Spinal cord (tissue), 10 donors: ENCODE data around the gene ITM2C. TPM values are rescaled to one million over a fixed set of nuclear protein-coding genes. Genes with fewer than 3 reads are reported as not detected.

Experiments
- DNase-seq, 6 donors: peaks; one replicate each; pipeline versions ENCODE4 v3.0.0 to v3.0.0-alpha.2; 2013 to 2015; ENCODE audit warnings: low spot score in 6 of 6, low read depth in 4 of 6
- H3K27ac ChIP-seq: one replicate; pipeline ENCODE4 v1.5.1; 2013; ENCODE audit warnings: low read depth, low read length, control low read depth
- H3K27me3 ChIP-seq: one replicate; pipeline ENCODE4 v1.6.1; 2013; ENCODE audit warnings: low read length; ENCODE audit not compliant: control insufficient read depth, insufficient read depth
- H3K36me3 ChIP-seq: one replicate; pipeline ENCODE4 v1.6.1; 2013; ENCODE audit warnings: low read length; ENCODE audit not compliant: control insufficient read depth, insufficient read depth
- H3K4me1 ChIP-seq: one replicate; pipeline ENCODE4 v1.6.1; 2013; ENCODE audit warnings: low read length; ENCODE audit not compliant: control insufficient read depth, insufficient read depth
- H3K4me3 ChIP-seq: one replicate; pipeline ENCODE4 v1.5.1; 2013; ENCODE audit warnings: low read depth, low read length, control low read depth
- H3K9me3 ChIP-seq: one replicate; pipeline ENCODE4 v1.6.1; 2013; ENCODE audit warnings: low read length; ENCODE audit not compliant: control insufficient read depth, insufficient read depth
- WGBS: methylation state at CpG from one replicate; pipeline ENCODE4 v1.1.5; 2013; ENCODE audit warnings: missing lambda C conversion rate; ENCODE audit not compliant: insufficient coverage; 5-methylcytosine and 5-hydroxymethylcytosine counted together
- polyA plus RNA-seq, 2 donors: library from polyadenylated mRNA; unstranded; fragments of 120-200 nt; gene quantifications; one replicate each; pipeline ENCODE4 v1.2.1, GENCODE V29; 2013; ENCODE audit not compliant: insufficient read length in 2 of 2
- total RNA-seq, 2 donors: library from RNA; depleted of rRNA in 1 of 2; stranded (reverse); fragments of 120-200 nt in 1 of 2; fragments of >200 nt in 1 of 2; gene quantifications; one replicate each; pipeline versions ENCODE4 v1.2.3 to v1.2.4, GENCODE V29; 2013 to 2014
- donor health status: healthy.

The ITM2C gene
- total and polyA plus RNA-seq, 4 donors = 270 to 657 (median 525) TPM

GRCh38 chr2:230921806-230922595, 57.3 kb downstream of the ITM2C start:
- Histone ChIP-seq H3K27ac (no peak overlapping the region), H3K9me3 (no peaks in the 10 kb centered on the region), H3K4me3 (no peak overlapping the region), H3K4me1 (no peaks in the 10 kb centered on the region), H3K36me3 (no peaks in the 10 kb centered on the region), H3K27me3 (no peaks in the 10 kb centered on the region)
- 89% methylated on average over 5 of the region's 11 CpGs for WGBS
- no peak for DNase-seq

DNA sequence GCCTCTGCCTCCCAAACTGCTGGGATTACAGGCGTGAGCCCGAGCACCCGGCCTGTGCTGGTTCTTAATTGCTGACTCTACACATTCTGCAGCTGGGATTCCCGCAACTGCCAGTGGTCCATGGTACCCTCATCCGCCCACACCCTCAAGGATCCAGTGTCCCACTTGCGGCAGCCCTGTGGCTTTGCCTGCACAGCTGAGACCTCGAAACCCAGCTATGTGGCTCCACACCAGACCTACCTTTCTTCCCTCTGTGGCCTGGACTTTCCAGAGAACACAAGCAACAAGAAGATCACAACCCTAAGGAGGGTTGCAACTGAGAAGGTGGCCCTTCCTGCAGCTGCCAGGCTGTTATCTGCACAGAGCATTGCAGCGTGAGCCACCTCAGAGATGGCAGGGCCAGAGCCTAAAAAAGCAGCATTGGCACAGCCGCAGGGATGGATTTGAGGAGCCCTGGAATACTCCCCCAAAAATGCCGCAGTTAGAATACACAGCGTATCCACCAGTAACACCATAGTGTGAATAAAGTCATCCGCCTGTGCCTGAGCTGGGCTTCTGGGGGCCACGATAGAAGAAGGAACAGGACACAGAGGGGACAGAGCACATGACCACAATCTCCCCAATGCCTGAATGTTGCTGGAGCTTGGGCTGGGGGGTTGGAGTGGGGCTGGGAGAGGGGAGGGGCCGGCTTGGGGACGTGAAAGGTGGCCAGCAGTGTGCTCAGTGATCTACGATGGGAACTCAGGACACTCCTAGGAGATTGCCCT, 58.4 kb downstream of the ITM2C start:
- no peak overlapping the region for H3K4me3 ChIP-seq
- no peak overlapping the region for H3K27ac ChIP-seq
- no peaks in the 10 kb centered on the region for H3K9me3 ChIP-seq
- DNase-seq = no peak
- peaks cover 9% of the 10 kb centered on the region for H3K4me1 ChIP-seq
- no peaks in the 10 kb centered on the region for H3K27me3 ChIP-seq
- 96% methylated on average over 13 of the region's 16 CpGs for WGBS
- H3K36me3 ChIP-seq = no peaks in the 10 kb centered on the region

DNA sequence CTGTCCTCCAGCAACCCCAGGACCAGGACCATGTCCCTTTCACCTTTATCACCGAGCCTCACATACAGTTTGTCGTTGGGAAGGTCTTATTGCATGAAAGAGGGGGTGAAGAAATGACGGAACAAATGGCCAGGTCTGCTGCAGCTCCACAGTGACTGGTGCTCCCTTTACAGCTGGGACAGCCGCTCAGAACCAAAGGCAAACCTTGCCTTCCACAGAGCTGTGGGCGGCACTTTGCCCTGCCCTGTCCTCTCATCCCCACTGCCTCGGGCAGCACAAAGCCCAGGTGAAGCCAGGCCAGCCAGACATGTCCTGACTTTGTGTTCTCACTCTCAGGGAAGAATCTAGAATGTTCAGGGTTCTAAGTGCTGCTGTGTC, 59.3 kb downstream of the ITM2C start:
- H3K27ac ChIP-seq = no peak overlapping the region
- 67% methylated on average over 5 of the region's 6 CpGs for WGBS

GRCh38 chr2:230924470-230925341, 60.0 kb downstream of the ITM2C start, which contains the start of gene GPR55:
Gene GPR55 (minus strand): TSS chr2:230925242. CDS start chr2:230910962, 14,280 bp downstream.
- Histone ChIP-seq H3K27me3 (no peaks in the 10 kb centered on the region), H3K9me3 (no peaks in the 10 kb centered on the region), H3K4me1 (peaks cover 10% of the 10 kb centered on the region), H3K36me3 (no peaks in the 10 kb centered on the region), H3K4me3 (no peak within 1 kb of the TSS), H3K27ac (no peak within 1 kb of the TSS)
- DNase-seq = no peak
- 81% methylated on average over 23 of the region's 26 CpGs for WGBS

More for the DNA sequence above, 59.3 kb downstream of the ITM2C start:
- Histone ChIP-seq H3K4me1 (peaks cover 10% of the 10 kb centered on the region), H3K4me3 (no peak overlapping the region), H3K9me3 (no peaks in the 10 kb centered on the region), H3K27me3 (no peaks in the 10 kb centered on the region), H3K36me3 (no peaks in the 10 kb centered on the region)
- no peak for DNase-seq

DNA sequence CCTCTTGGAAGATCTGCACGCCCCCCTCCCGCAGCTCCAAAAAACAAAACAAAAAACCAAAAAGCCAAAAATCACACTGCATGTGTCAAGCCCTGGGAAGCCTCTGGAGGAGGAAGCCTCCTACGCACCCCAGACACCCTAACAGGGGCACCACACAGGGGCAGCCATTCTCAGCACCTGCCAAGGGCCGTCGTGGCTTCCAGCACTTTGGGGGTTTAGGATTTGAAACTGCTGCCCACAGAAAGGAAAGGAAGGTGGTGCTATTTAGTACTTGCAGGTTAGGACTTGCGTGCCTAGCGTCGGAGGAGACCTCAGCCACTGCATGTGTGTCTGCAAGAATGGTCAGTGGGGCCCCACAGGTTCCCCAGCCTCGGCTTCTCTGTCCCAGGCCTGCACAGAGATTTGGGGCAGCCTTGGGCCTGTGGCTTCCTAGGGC, 60.7 kb downstream of the ITM2C start:
- 89% methylated on average over 4 of the region's 9 CpGs for WGBS
- no peaks in the 10 kb centered on the region for H3K9me3 ChIP-seq
- H3K36me3 ChIP-seq = no peaks in the 10 kb centered on the region
- peaks cover 10% of the 10 kb centered on the region for H3K4me1 ChIP-seq
- H3K27ac ChIP-seq = no peak overlapping the region
- no peak overlapping the region for H3K4me3 ChIP-seq
- no peaks in the 10 kb centered on the region for H3K27me3 ChIP-seq
- no peak for DNase-seq

DNA sequence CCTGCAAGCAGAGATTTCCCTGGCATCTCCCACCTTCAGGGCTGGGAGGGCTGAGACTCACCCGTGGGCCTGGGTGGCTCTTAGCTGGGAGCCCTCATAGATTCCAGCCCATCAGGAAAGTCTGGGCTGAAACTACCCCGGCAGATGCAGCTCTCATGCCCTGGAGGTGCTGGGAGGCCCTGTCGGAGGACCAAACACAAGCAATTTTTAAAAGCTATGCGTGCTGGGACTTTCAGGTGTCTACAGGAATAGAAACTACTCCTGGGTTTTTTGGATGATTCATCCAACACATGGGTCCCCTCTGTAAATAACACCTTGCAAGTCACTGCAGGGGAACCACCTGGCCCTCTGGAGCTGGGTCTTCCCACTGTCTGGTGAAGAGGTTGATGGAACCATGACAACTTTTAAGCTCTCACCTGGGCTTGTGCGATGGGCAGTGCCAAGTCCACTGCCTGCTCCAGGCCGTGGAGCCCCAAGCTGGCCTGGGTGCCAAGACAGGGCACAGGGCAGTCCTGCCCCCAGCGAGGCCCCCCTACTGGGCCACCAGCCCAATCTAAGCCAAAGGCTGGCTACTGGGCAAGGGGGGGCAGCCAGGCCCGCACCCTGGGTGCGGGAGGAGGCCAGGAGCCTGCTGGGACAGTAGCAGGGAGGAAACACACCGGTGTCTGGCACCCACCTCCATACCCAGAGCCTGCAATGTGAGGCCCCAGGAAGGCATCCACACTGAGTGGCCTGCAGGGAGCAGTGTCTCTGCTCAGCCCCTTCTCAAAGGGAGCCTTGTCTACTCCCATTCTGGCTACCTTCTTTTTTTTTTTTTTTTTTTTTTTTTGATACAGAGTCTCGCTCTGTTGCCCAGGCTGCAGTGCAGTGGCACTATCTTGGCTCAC, 61.4 kb downstream of the ITM2C start:
- Histone ChIP-seq H3K27me3 (no peaks in the 10 kb centered on the region), H3K36me3 (no peaks in the 10 kb centered on the region), H3K4me1 (peaks cover 10% of the 10 kb centered on the region), H3K9me3 (no peaks in the 10 kb centered on the region), H3K27ac (no peak overlapping the region), H3K4me3 (no peak overlapping the region)
- DNase-seq = no peak
- 88% methylated on average over 10 of the region's 11 CpGs for WGBS

DNA sequence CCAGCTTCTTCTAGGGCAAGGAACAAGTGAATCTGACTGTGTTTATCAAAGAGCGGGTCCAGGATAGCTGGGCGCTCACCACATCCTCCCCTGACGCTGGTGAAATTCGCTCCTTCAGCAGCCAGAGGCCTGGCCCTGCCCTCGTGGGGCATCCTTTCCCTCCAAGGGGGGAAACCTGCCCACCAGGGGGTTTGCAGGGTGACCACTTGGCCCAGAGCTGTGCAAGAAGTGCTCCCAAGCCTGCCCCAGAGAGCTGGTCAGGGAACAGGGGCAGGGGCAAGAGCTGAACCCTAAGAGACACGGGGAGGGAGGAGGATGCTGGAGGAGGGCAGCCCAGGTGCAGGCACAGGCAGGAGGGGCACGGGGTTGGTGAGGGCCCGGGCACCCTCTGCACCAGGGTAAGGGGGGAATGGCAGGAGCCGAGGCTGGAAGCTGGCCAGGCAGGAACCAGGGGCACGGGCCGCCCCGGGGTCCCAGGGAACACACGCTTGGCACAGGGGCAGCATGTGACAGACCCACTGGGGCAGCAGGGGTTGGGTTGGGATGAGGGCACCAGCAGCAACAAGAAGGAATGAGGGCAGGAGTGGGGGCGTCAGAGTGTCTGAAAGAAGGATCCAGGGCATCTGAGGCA, 63.1 kb downstream of the ITM2C start:
- no peak for DNase-seq
- H3K27me3 ChIP-seq = no peaks in the 10 kb centered on the region
- H3K36me3 ChIP-seq = no peaks in the 10 kb centered on the region
- no peak overlapping the region for H3K27ac ChIP-seq
- H3K4me3 ChIP-seq = no peak overlapping the region
- H3K9me3 ChIP-seq = no peaks in the 10 kb centered on the region
- 76% methylated on average over 14 of the region's 14 CpGs for WGBS
- peaks cover 15% of the 10 kb centered on the region for H3K4me1 ChIP-seq
